DND-41 (cell line): ENCODE measurements around the gene C10orf95.

Source experiments
- EZH2 ChIP-seq: IDR thresholded peaks from 3 replicates; pipeline ENCODE4 v1.6.1; 2012; ENCODE audit warnings: borderline replicate concordance, low read depth, mild to moderate bottlenecking, moderate library complexity, low read length, inconsistent platforms; ENCODE audit not compliant: severe bottlenecking
- TF ChIP-seq, protein P1 (sequence below): IDR thresholded peaks from 2 replicates; pipeline ENCODE4 v1.5.1; 2012; ENCODE audit warnings: borderline replicate concordance, low read length, moderate library complexity, mild to moderate bottlenecking; ENCODE audit not compliant: poor library complexity, severe bottlenecking; ENCODE audit errors: extremely low read depth

- TF ChIP-seq EZH2: no peak
- TF ChIP-seq, protein P1, sequence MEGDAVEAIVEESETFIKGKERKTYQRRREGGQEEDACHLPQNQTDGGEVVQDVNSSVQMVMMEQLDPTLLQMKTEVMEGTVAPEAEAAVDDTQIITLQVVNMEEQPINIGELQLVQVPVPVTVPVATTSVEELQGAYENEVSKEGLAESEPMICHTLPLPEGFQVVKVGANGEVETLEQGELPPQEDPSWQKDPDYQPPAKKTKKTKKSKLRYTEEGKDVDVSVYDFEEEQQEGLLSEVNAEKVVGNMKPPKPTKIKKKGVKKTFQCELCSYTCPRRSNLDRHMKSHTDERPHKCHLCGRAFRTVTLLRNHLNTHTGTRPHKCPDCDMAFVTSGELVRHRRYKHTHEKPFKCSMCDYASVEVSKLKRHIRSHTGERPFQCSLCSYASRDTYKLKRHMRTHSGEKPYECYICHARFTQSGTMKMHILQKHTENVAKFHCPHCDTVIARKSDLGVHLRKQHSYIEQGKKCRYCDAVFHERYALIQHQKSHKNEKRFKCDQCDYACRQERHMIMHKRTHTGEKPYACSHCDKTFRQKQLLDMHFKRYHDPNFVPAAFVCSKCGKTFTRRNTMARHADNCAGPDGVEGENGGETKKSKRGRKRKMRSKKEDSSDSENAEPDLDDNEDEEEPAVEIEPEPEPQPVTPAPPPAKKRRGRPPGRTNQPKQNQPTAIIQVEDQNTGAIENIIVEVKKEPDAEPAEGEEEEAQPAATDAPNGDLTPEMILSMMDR: no peak
Measured at GRCh38 chr10:102408728-102409603, 42.4 kb downstream of the C10orf95 start.
